ENCODE results near the gene HP. TPM values are rescaled to one million over a fixed set of nuclear protein-coding genes. Genes with fewer than 3 reads are reported as not detected.
A peak's percentile ranks its signal among the peaks of the same experiment; 100 is the strongest.

HP gene
- total RNA-seq, 1 donor from 2014 or later = 66.8 TPM

DNA sequence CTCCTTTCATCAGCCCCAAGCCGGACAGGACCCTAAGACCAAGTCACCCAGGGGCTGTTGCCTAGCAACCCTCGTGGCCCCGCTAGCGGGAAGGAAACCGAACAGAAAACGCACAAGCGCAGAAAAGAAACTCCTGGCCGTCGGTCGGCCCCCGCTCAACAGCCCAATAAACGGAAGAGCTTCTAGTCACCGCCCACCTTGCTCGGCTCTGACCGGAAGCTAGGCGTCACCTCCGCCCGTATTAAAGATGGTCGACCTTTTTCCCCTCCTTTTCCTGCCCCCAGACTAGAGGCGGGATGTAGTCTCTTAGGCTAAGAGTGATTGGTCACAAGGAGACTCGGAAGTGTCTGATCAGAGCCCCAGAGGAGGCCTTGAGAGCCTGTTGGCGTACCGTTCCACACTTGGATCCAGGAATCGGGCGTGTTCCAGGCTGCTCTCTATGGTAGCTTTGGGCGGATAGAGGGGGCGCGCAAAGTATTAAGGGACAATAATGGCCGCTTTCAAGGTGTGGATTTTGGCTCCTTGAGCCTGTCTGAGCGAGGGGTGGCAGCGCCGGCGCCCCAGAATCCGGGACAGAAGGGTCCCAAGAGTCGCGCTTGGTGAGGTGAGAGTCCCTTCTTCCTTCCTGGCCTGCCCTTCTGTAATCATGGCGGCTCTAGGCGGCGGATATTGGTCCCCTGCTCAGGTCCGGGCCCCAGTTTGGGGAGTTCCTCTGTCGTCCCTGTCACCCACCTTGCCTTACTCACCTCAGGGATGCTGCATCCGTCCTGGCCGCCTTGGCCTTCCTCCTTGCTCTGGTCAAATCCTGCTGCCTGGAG lies 39.4 kb downstream of the HP start, which contains the start of the genes DHX38 and TXNL4B:
TSS of gene DHX38 (plus strand) at position 400 of the 818 bp plus-strand sequence. CDS start 2,311 bp downstream, outside the sequence.
TSS of gene TXNL4B (minus strand) at position 173 of the 818 bp plus-strand sequence. CDS start 2,871 bp downstream, outside the sequence.
- Histone ChIP-seq H3K4me1 (peaks cover 41% of the 10 kb centered on the region), H3K27ac (peak within 1 kb of the TSS; percentile 94), H3K9me3 (no peaks in the 10 kb centered on the region), H3K4me3 (peak within 1 kb of the TSS; percentile 98), H3K36me3 (peaks cover 47% of the 10 kb centered on the region), H3K27me3 (ENCODE audit: low read depth) (no peaks in the 10 kb centered on the region)
- ATAC-seq = peak; percentile 99
- peak; percentile 95 for DNase-seq
- intact Hi-C loops (cut with DNase I) = no loop called here
- TF ChIP-seq, protein P1, sequence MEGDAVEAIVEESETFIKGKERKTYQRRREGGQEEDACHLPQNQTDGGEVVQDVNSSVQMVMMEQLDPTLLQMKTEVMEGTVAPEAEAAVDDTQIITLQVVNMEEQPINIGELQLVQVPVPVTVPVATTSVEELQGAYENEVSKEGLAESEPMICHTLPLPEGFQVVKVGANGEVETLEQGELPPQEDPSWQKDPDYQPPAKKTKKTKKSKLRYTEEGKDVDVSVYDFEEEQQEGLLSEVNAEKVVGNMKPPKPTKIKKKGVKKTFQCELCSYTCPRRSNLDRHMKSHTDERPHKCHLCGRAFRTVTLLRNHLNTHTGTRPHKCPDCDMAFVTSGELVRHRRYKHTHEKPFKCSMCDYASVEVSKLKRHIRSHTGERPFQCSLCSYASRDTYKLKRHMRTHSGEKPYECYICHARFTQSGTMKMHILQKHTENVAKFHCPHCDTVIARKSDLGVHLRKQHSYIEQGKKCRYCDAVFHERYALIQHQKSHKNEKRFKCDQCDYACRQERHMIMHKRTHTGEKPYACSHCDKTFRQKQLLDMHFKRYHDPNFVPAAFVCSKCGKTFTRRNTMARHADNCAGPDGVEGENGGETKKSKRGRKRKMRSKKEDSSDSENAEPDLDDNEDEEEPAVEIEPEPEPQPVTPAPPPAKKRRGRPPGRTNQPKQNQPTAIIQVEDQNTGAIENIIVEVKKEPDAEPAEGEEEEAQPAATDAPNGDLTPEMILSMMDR (IDR thresholded peaks at IDR 0.05) = no peak

DNA sequence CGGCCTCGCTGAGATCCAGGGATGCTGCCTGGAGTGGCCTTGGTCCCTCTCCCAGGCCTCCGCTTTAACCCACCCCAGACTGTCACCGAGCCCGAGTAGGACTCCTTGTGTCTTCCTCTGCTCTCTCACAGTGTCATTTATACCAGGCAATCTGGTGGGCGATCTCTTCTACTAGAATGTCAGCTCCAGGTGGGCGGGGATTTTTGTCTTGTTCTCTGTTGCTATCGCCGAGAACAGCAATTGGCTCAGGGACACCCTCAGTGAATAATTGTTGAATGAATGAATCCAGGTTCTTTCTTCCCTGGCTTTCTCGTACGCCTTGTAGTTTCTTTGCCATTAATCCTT lies 39.9 kb downstream of the HP start:
- H3K9me3 ChIP-seq = no peaks in the 10 kb centered on the region
- intact Hi-C loops (cut with DNase I) = no loop called here
- TF ChIP-seq, protein P1 (IDR thresholded peaks at IDR 0.05) = no peak
- H3K27me3 ChIP-seq (ENCODE audit: low read depth) = no peaks in the 10 kb centered on the region
- H3K4me3 ChIP-seq = peak overlapping the region; percentile 98
- DNase-seq (no peak), ATAC-seq (peak; percentile 17 to 18)
- H3K36me3 ChIP-seq = peaks cover 47% of the 10 kb centered on the region
- peaks cover 41% of the 10 kb centered on the region for H3K4me1 ChIP-seq
- peak overlapping the region; percentile 94 for H3K27ac ChIP-seq

DNA sequence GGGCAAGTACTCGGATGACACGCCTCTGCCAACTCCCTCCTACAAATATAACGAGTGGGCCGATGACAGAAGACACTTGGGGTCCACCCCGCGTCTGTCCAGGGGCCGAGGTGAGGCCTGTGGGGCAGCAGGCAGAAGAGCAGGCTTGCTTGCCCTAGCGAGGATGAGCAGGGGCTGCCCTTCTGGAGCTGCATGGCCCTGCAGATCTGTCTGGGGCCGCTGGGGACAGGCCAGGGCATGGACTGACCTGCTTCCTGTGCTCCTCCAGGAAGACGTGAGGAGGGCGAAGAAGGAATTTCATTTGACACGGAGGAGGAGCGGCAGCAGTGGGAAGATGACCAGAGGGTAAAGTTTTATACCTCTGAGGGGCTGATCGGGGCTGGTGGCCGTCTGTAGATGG lies 44.6 kb downstream of the HP start:
- Histone ChIP-seq H3K4me1 (peaks cover 14% of the 10 kb centered on the region), H3K9me3 (no peaks in the 10 kb centered on the region), H3K27ac (no peak overlapping the region), H3K36me3 (peaks cover 80% of the 10 kb centered on the region), H3K27me3 (ENCODE audit: low read depth) (no peaks in the 10 kb centered on the region), H3K4me3 (no peak overlapping the region)
- intact Hi-C loops (cut with DNase I) = no loop called here
- DNase-seq (no peak), ATAC-seq (peak in 1 of 2 donors; percentile 3)
- TF ChIP-seq, protein P1 (IDR thresholded peaks at IDR 0.05) = no peak

DNA sequence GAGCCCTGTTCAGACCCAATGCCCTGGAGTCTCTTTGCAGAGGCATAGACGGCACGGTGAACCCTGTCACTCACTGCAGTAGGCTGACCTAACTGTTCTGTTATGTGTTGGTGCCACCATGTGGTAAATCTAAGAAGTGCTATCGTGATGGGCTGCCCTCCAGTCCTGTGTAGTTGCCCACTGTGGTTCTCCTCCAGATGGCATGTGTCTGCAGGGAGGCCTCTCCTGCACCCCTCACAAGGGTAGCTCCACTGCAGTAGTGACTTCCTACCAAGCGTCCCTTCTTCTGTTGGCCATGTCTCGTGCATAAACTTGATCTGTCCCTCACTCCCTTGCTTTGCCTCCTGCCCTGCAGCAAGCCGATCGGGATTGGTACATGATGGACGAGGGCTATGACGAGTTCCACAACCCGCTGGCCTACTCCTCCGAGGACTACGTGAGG lies 45.1 kb downstream of the HP start:
- peak; percentile 81 to 86 for ATAC-seq
- TF ChIP-seq, protein P1 (IDR thresholded peaks at IDR 0.05) = peak; percentile 53
- Histone ChIP-seq H3K4me1 (peaks cover 12% of the 10 kb centered on the region), H3K36me3 (peaks cover 85% of the 10 kb centered on the region), H3K27ac (no peak overlapping the region), H3K4me3 (no peak overlapping the region), H3K27me3 (ENCODE audit: low read depth) (no peaks in the 10 kb centered on the region), H3K9me3 (no peaks in the 10 kb centered on the region)
- no peak for DNase-seq
- intact Hi-C loops (cut with DNase I) = no loop called here

DNA sequence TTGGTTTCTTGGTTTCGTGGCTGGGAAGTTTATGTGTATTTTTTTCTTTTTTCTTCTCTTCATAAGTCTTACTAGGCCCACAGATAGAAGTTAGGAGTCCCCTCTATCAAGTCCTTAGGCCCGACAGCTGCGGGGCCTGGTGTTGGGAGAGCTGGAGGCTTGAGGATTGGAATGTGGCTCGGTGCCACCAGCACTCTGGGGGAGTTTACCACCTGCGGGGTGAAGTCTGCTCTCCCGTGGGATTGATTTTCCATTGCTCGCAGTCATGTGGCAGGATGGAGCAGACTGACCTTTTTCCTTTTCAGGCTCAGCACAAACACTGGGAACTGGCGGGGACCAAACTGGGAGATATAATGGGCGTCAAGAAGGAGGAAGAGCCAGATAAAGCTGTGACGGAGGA lies 46.9 kb downstream of the HP start:
- no peak for DNase-seq
- TF ChIP-seq, protein P1 (IDR thresholded peaks at IDR 0.05) = no peak
- no peak for ATAC-seq
- Histone ChIP-seq H3K27ac (no peak overlapping the region), H3K36me3 (peaks cover 100% of the 10 kb centered on the region), H3K9me3 (no peaks in the 10 kb centered on the region), H3K27me3 (ENCODE audit: low read depth) (no peaks in the 10 kb centered on the region), H3K4me1 (no peaks in the 10 kb centered on the region), H3K4me3 (no peak overlapping the region)
- intact Hi-C loops (cut with DNase I) = no loop called here
